Central memory CD4-positive, alpha-beta T cell (primary cell): ENCODE data around the gene ZDHHC7.

Source experiments
- DNase-seq: peaks from one replicate; pipeline ENCODE4 v3.0.0; 2022

The ZDHHC7 gene

DNA sequence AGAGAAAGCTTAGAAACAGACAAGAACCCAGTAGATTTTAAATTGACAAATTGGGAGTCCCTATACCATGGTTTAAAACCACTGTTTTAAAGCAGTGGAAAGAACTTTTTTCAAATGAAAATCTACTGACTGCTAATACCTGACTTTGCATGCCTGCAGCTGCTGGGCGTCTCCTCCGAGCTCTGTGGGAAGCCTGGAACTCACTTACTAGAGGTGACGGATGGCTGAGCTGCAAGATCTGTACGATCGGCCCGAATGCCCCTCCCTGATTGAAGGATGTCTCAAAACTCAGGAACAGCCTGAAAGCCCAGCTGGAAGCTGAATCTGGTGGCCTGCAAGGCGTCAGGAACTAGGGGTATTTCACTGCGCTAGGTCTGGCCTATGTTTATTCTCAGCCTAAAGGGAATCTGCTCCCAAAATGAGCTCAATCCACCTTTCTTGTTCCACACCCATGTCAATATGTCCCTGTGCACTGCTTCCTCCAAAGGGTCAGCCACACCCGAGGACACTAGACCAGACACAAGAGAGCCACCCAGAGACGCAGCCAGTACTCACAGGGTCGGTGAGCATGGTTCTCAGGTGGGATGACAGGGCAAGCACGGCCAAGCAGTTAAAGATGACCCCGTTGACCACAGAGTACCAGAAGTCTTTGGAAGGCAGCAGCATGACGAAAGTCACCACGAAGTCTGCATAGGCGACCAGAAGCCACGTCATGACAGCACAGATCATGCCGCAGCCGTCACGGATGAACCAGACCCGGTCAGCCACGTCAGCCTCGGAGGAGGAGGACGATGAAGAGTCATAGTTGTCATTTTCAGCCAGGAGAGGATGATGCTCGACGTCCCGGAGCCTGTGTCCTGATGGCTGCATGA lies 21.4 kb downstream of the ZDHHC7 start:
- DNase-seq: no peak

DNA sequence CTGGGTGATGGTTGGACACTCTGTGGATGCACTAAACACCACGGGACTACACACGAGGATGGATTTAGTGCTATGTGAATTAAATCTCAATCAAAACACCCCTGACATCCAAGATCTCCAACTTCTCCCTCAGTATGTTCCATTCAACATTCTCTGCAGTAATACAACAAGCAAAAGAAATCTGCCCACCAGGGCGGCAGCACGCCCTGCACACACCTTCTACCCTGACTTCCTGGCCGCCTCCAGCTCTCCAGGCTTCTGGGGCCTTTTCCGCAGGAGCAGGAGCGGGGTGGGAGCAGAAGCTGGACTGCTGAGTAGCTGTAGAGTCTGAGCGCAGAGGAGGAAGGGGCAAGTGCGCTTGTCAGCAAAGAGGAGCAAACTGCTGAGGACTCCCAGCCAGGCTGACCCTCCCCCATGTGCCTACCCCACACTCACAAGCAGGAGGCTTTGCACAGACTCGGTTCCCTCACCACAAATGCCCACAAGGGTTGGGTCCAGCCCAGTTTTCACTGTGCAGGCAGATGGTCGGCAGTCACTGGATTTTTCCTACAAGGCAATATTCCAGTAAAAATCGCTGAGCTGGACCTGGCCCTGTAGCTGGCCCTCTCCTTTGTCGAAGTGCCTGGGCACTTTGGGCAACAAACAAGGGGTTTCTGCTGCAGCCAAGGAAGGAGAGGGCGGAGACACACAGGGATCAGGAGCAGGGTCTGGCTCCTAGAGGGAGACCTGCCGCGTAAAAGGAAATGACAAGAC lies 22.8 kb downstream of the ZDHHC7 start:
- no peak for DNase-seq

DNA sequence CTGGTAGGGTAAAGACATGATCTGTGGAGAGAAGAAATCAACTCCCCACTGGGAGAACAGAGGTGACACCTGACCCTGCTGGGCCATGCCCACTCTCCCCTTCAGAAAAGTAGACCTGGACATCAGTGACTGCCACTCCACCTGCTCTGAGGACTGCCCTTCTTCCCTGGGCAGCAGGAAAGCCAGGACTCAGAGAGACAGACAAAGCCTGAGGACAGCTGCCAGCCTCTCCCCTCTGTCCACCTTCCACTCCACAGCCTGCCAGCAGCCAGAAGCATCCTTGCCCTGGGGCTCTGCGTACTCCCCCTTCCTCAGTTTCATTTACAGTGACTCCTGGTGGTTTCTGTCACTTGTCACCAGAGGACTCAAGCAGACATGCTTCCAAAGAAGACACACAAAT lies 24.5 kb downstream of the ZDHHC7 start:
- DNase-seq: no peak

DNA sequence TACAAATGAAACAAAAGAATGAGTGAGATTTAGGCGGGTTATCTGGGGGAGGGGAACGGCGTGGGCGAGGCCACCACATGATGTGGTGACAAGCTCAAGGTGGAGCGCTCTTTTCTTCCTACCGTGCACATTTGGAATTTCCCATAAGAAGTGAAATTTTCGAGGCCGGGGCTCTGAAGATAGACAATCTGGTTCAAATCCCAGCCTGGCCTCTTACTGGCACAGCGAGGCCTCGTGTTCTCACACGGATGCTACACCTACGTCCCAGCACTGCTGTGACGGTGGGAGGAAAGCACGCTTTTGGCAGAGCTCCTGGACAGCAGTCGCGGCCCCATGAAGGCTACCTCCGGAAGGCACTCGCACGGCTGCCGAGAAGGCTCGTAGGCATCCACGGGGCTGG lies 25.2 kb downstream of the ZDHHC7 start:
- DNase-seq: no peak

DNA sequence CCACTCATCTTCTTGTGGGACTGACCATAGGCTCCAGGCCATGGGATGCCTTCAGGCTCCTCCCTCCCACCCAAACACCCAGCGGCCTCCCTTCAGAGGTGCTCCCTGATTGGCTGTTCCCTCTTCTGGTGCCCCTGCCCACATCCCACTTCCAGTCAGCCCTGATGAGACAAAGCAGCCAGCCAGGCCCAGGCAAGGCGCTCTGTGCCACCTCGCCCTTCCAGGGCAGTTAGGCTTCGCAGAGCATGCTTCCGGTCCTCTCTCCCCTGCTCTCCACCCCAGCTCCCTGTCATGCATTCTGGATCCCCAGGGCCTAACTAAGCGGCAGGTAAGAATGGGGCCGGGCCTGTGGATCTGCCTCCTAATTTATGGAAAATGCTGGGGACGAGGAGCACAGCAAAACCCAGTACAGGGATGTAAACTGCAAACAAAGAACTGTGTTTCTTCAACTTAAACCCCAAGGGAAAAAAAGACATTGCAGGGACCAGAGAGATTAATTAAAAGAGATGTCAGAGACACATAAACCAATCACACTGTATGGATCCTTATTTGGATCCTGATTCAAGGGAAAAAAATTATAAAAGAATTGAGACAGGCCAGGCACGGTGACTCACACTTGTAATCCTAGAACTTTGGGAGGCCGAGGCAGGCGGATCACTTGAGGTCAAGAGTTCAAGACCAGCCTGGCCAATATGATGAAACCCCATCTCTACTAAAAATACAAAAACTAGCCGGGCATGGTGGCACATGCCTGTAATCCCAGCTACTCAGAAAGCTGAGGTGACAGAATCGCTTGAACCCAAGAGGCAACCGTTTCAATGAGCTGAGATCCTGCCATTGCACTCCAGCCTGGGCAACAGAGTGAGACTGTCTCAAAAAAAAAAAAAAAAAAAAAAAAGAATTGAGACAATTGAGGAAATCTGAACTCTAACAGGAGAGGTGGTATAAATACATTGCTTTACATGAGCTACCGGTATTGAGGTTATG lies 26.0 kb downstream of the ZDHHC7 start:
- DNase-seq: no peak

DNA sequence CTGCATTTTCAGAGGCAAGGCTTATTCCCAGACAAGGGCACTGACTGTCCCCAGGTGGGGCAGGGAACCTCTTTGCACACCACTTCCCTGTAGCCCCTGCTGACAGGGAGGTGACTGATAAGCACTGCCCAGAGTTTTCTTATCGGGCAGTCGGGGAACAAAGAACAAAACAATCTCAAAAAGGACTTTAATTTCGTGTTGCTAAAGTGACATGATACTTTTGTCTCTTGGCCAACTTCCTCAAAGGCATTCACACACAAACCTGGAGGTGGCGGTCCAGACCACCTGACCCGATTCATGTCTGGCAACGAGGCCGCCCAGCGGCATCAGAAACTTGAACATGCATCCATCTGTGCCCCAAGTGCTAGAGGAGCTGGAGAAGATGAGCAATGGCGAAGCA lies 28.9 kb downstream of the ZDHHC7 start:
- DNase-seq: no peak

DNA sequence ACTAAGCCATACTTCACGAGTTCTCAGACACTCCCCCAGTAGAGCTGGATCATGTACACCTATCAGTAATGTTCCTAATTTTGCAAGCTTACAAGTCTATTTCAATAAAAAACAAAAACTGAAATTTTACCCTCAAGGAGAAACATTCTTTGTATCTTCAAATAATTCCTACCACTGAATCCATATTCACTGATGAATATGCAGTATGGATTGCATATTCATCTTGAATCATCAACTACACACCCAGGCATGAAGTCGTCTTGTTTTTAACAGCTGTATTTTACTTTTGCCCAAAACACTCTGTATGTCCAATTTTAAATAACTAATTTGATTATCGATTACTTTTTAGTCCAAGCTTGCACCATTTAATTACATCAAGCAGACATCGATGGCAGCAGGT lies 31.8 kb downstream of the ZDHHC7 start:
- DNase-seq: no peak

DNA sequence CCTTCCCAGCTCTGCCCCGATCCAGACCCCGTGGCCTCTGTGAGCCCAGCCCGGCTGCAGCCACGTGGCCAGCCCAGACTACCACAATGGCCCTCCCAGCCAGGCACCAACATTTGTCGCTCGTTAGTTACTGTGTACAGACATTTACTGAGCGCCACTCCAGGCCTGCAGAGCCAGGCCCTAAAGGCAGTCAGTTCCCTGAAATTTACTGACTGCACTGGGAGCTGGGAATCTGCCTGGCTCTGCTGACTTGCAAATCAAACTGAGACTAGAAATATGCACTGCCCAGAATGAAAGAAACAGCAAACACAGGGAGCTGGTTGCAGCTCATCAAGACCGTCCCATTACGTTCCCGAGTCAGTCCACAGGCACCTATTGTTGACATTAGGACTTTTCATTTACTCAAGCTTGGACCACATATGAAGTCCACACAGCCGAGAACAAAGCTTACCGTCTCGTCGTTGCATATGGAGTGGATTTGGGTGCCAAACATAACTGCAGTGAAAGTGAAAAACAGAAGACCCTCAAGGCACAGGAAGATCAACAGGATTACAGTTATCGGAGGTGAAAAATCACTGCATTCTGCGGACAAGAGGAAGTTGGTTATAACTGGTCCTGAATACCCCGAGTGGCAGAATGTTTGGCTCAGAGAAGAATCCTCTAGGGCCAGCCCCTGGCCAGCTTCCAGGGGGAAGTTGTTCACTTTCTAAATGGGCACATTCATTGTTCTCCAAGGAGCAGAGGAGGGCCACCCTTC lies 34.5 kb downstream of the ZDHHC7 start:
- DNase-seq: no peak

DNA sequence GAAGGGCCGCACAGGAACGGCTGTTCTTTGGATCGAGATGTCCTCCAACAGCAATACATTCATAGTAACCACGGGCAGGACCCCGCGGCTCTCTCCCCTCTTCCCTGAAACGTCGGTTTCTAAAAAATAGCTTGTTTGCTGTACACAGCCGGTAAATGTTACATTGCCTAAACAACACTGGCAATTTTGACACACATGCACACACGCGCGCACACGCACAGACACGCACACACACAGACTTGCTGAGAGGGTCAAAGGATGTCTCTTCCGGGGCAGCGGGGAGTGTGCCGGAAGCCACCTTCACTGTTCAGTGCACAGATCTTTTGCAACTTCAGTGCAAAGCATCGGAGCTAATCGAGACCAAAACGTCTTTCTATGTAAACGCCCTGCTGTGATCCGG lies 35.8 kb downstream of the ZDHHC7 start:
- no peak for DNase-seq

DNA sequence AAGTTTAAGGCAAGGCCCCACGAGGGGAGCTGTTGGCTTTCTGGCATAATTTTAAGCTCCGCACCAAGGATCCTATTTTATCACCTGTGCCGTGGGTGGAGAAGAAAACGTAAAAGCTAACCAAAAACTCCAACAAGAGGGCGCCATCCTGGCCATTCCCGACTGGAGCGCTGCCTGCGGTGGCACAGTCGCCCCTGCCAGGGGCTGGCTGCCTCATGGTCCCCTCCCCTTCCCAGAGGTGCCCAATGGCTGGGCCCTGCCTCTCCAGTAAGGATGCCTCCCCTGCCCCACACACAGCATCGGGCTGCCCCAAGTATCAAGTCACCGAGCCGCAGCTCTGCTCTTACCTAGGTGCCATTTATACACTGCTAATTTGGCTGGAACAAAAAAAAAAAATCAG lies 36.3 kb downstream of the ZDHHC7 start:
- no peak for DNase-seq

DNA sequence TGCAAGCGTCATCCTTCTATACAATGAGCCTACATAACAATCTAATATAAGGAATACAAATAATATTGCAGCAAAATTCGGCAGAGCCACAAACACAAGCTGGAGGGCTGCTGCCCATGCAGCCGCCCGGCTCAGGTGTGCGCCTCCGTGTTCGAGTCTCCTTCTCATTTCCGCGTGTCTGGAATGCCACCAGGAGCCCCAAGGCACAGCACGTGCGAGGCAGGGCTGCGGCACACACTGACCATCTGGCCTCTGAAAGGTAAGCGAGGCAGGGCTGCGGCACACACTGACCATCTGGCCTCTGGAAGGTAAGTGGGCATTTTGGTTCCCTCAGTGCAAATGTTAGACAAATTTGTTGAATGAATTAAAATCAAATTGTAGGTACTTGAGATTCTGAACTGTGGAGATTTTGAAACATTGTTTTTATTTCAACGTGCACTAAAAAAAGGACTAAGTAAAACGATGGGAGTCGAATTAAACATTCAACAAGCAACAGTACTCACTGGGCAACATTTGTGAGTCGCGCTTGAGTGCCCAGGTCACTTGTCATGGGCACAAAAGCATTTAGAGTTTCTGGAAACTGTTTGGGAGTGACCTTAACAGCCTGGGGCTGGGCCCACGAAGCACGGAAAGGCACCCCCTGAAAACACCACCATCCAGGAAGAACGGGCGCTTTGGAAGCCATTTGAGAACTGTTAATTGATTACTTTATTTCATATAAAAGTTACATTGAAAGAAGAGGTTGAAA lies 37.4 kb downstream of the ZDHHC7 start:
- no peak for DNase-seq

DNA sequence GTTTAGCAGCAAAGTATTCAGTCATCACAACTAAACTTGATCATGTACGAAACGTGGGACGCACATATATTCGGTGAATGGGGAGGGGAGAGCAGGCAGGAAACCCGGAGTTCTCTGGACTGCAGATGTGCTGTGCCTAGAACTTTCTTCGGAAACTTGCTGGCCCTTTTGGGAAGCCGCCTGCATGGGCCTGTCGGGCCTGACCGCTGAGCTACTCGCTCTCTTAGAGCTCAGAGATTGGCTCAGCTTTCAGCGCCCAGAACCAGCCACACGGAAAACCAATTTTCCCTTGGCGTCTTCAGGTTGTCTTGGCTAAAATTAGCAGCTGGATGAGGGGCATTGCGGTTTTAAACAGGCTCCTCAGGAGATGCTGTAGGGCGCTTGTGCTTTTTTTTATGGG lies 38.1 kb downstream of the ZDHHC7 start:
- no peak for DNase-seq

DNA sequence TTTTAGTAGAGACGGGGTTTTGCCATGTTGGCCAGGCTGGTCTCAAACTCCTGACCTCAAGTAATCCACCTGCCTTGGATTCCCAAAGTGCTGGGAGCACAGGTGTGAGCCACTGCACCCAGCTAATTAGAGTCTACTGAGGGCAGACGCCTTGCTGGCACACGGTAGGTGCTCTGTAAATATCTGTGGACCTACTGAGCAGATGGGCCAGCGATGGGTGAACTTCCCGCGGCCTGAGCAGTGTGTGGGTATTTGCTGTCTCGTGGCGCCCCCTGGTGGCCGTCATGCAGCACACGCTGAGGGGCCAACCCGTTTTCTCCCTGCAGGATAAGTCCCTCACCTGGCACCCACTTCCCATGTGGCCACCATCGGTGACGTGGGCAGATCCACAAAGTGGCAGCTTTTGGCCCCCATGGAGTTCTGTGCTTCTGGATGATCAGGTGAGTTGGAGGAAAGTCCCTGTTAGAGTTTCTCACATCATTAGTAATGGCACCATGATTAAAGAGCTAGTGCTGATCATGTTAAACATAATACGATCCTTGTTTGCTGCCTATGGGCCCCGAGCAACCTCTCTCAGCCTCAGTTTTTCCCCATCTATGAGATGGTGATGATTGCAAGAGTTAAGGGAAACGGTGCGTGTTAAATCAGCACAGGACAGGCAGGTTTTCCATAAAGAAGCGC lies 40.7 kb downstream of the ZDHHC7 start:
- peak; percentile 72 for DNase-seq

DNA sequence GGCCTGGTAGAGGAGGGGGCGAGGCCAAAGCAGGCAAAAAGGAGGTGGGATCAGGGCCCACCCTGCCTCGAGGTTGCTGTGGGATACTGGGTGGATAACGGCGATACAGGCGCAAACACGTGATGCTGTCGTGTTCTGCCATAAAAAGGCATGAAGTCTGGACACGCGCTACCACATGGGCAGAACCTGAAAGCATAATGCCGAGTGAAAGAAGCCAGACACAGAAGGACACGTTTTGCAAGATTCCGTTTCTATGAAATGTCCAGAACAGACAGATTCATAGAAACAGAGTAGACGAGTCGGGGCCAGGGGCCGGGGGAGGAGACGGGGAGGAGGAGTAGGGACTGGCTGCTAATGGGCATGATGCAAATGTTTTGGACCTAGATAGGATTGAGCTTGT lies 43.5 kb downstream of the ZDHHC7 start:
- DNase-seq: no peak

DNA sequence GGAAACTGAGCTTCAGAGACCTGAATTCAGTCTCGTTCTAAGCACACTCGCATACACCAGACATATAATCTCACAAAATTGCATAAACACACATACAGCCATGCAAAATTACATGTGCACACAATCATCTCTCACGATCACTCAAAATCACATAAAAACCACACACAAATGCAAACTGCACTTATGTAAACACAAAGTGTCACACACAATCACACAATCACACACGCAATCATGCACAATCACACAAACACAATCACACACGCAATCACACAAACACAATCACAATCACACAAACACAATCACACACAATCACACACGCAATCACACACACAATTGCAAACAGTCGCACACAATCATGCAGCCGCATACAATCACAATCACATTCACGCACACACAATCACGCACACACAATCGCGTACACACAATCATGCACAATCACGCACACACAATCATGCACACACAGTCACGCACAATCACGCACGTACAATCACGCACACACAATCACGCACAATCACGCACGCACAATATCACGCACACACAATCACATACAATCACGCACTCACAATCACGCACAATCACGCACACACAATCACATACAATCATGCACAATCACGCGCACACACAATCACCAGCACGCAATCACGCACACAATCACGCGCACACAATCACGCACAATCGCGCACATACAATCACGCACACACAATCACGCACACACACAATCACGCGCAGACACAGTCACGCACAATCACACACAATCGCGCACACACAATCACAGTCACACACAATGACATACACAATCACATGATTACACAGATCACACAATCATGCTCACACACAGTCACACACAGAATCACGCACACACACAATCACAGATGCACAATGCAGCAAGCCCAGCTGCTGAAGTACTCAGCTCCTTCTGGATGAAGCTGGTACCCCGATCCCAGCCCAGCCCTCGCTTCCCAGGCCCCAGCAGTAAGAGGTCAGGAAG lies 45.6 kb downstream of the ZDHHC7 start:
- DNase-seq: no peak

DNA sequence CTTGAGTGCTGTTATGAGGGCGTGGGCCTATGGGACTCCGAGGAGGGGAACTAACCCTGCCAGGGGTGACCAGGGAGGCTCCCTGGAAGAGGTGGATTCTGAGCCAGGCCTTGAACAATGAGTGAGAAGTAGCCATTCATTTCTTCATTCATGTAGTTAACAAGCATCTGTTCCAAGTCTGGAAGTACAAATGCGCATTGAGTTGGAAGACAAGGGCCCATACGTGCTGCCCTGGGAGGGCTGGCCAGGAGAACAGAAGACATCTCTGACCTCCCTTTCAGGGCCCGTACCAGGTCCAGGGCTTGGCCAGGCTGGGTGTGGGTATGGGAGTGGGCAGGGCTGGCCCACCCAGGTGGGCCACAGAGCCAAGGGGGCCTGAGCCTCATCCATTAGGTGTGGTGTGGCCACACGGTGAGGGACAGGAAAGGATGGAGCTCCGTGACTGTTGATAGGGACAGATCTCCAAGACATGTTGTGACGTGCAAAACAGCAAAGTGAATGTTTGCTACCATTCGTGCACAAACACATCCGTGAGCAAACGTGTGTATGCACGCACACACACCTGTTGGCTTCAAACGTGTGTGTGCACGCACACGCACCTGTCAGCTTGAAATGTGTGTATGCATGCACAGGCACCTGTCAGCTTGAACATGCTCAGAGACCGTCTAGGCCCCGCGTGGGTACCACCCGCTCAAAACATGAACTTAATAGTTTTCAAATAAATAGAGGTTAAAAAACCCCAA lies 46.8 kb downstream of the ZDHHC7 start:
- DNase-seq: no peak

DNA sequence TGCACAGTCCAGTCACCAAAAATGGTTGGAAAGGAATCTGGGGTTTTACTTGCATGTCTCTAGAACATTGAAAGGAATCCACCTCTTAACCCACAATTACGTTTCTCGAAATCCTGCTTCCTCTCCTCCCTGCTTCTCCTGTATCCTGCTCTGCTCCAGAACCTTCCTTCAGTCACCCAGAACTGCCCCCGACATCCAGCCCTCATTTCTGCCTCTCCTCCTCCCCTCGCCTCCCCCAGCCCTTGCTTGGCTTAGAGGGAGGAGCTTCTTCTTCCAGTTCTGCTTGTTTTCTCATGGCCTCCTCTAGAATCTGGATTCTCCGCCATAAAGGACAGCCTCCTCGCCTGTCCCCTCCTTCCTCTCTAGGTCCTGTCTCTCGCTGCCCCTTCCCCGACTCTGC lies 48.3 kb downstream of the ZDHHC7 start:
- DNase-seq: no peak

DNA sequence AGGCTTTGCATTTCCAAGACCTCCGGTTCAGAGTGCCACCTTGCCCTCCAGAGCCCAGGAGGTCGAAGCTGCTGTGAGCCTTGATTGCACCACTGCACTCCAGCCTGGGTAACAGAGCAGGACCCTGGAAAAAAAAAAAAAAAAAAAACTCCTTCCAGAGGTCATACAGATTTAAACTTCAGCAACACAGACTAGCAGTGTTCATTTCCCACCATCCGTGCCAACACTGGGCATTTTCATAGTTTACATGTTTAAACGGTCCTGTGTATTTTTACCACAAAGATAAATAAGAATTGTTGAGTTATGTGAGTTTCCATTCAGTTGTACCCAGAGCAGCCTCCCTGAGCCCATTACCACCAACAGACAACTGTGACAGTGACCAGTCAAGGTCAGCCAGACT lies 50.4 kb downstream of the ZDHHC7 start:
- DNase-seq: no peak
